H9 (cell line): Measurements from ENCODE around the gene WDR7. TPM values are rescaled to one million over a fixed set of nuclear protein-coding genes. Genes with fewer than 3 reads are reported as not detected.

Source experiments
- DNase-seq: peaks from one replicate; pipeline ENCODE4 v3.0.0-alpha.2; 2017
- H2AFZ ChIP-seq: one replicate; pipeline ENCODE4 v1.6.1; 2013; ENCODE audit warnings: mild to moderate bottlenecking, low read length, control low read depth, moderate library complexity
- H2AK5ac ChIP-seq: 2 replicates; pipeline ENCODE4 v1.6.1; 2013; ENCODE audit warnings: low read length, control low read depth, mixed read lengths; ENCODE audit not compliant: insufficient read length
- H2BK120ac ChIP-seq: one replicate; pipeline ENCODE4 v1.6.1; 2013; ENCODE audit warnings: low read depth, mild to moderate bottlenecking, low read length, control low read depth, inconsistent platforms; ENCODE audit not compliant: poor library complexity, severe bottlenecking
- H2BK12ac ChIP-seq: 2 replicates; pipeline ENCODE4 v1.6.1; 2013; ENCODE audit warnings: low read length, control low read depth, mixed read lengths, low read depth; ENCODE audit not compliant: insufficient read length
- H2BK15ac ChIP-seq: 2 replicates; pipeline ENCODE4 v1.6.1; 2013; ENCODE audit warnings: low read depth, low read length, control low read depth
- H2BK20ac ChIP-seq: one replicate; pipeline ENCODE4 v1.6.1; 2013; ENCODE audit warnings: low read depth, mild to moderate bottlenecking, low read length, control low read depth, inconsistent platforms; ENCODE audit not compliant: poor library complexity, severe bottlenecking
- H2BK5ac ChIP-seq: 2 replicates; pipeline ENCODE4 v1.6.1; 2013; ENCODE audit warnings: low read length, control low read depth, mixed read lengths; ENCODE audit not compliant: insufficient read length
- H3K14ac ChIP-seq: 2 replicates; pipeline ENCODE4 v1.6.1; 2013; ENCODE audit warnings: low read length, control low read depth; ENCODE audit not compliant: insufficient read depth
- H3K18ac ChIP-seq: 2 replicates; pipeline ENCODE4 v1.6.1; 2013; ENCODE audit warnings: low read depth, mild to moderate bottlenecking, mixed read lengths, low read length, control low read depth; ENCODE audit not compliant: insufficient read length
- H3K23ac ChIP-seq: 2 replicates; pipeline ENCODE4 v1.6.1; 2013; ENCODE audit warnings: low read length, control low read depth, mixed read lengths, low read depth; ENCODE audit not compliant: insufficient read length
- H3K23me2 ChIP-seq: 2 replicates; pipeline ENCODE4 v1.6.1; 2013; ENCODE audit warnings: low read depth, mild to moderate bottlenecking, mixed read lengths, low read length, control low read depth; ENCODE audit not compliant: insufficient read length, poor library complexity, severe bottlenecking
- H3K27ac ChIP-seq: 2 replicates; pipeline ENCODE4 v1.5.1; 2013; ENCODE audit warnings: low read length, control low read depth, mixed read lengths, low read depth; ENCODE audit not compliant: insufficient read length
- H3K27me3 ChIP-seq: 2 replicates; pipeline ENCODE4 v1.6.1; 2013; ENCODE audit warnings: low read length, control low read depth, inconsistent platforms; ENCODE audit not compliant: insufficient read depth
- H3K4ac ChIP-seq: 2 replicates; pipeline ENCODE4 v1.6.1; 2013; ENCODE audit warnings: low read depth, mild to moderate bottlenecking, control low read depth, inconsistent platforms, low read length, moderate library complexity
- H3K4me1 ChIP-seq: 2 replicates; pipeline ENCODE4 v1.6.1; 2013; ENCODE audit warnings: low read length, control low read depth, inconsistent platforms; ENCODE audit not compliant: insufficient read depth
- H3K4me2 ChIP-seq: 2 replicates; pipeline ENCODE4 v1.6.1; 2013; ENCODE audit warnings: low read length, control low read depth, mixed read lengths; ENCODE audit not compliant: insufficient read length, insufficient read depth
- H3K56ac ChIP-seq: 2 replicates; pipeline ENCODE4 v1.6.1; 2013; ENCODE audit warnings: low read depth, mild to moderate bottlenecking, mixed read lengths, low read length, control low read depth; ENCODE audit not compliant: insufficient read length
- H3K79me1 ChIP-seq: 2 replicates; pipeline ENCODE4 v1.6.1; 2013; ENCODE audit warnings: low read depth, mild to moderate bottlenecking, moderate library complexity, low read length, control low read depth, inconsistent platforms; ENCODE audit not compliant: insufficient read depth, poor library complexity, severe bottlenecking
- H3K79me2 ChIP-seq: 2 replicates; pipeline ENCODE4 v1.6.1; 2013; ENCODE audit warnings: low read length, control low read depth, inconsistent platforms; ENCODE audit not compliant: insufficient read depth
- H3K9ac ChIP-seq: 2 replicates; pipeline ENCODE4 v1.6.1; 2013; ENCODE audit warnings: low read length, control low read depth, mixed read lengths; ENCODE audit not compliant: insufficient read length; ENCODE audit errors: extremely low read depth
- H3K9me3 ChIP-seq: one replicate; pipeline ENCODE4 v1.6.1; 2013; ENCODE audit warnings: low read depth, low read length, inconsistent platforms; ENCODE audit not compliant: control insufficient read depth
- H3T11ph ChIP-seq: one replicate; pipeline ENCODE4 v1.6.1; 2013; ENCODE audit warnings: mild to moderate bottlenecking, low read length, control low read depth, inconsistent platforms
- H4K20me1 ChIP-seq: one replicate; pipeline ENCODE4 v1.6.1; 2013; ENCODE audit not compliant: control insufficient read depth, insufficient read length, insufficient read depth
- H4K5ac ChIP-seq: 2 replicates; pipeline ENCODE4 v1.6.1; 2013; ENCODE audit warnings: low read depth, mild to moderate bottlenecking, mixed read lengths, low read length, control low read depth; ENCODE audit not compliant: insufficient read length
- H4K8ac ChIP-seq: replicated peaks from 2 replicates; pipeline ENCODE4 v1.6.1; 2013; ENCODE audit warnings: low read length, control low read depth, mixed read lengths, low read depth; ENCODE audit not compliant: insufficient read length
- H4K91ac ChIP-seq: 2 replicates; pipeline ENCODE4 v1.6.1; 2013; ENCODE audit warnings: low read depth, mild to moderate bottlenecking, moderate library complexity, mixed read lengths, low read length, control low read depth; ENCODE audit not compliant: insufficient read length
- H3K27ac Mint-ChIP-seq, 3 experiments: 2 replicates in 2 of 3; 3 replicates in 1 of 3; pipeline ENCODE4 v1.8.0; 2020 to 2021; ENCODE audit warnings: mixed read lengths in 3 of 3, mild to moderate bottlenecking in 1 of 3, moderate library complexity in 1 of 3
- H3K27me3 Mint-ChIP-seq: 2 replicates; pipeline ENCODE4 v1.8.0; 2021; ENCODE audit warnings: low read depth, mild to moderate bottlenecking, moderate library complexity, mixed read lengths
- H3K36me3 Mint-ChIP-seq, 3 experiments: 2 replicates in 2 of 3; 3 replicates in 1 of 3; pipeline ENCODE4 v1.8.0; 2020 to 2021; ENCODE audit warnings: low read depth in 3 of 3, mixed read lengths in 3 of 3; ENCODE audit not compliant: insufficient read depth in 1 of 3
- H3K4me1 Mint-ChIP-seq, 2 experiments: 2 replicates each; pipeline ENCODE4 v1.8.0; 2020; ENCODE audit warnings: mixed read lengths in 2 of 2
- H3K4me3 Mint-ChIP-seq, 2 experiments: 2 replicates in 1 of 2; 3 replicates in 1 of 2; pipeline ENCODE4 v1.8.0; 2020 to 2021; ENCODE audit warnings: mild to moderate bottlenecking in 2 of 2, mixed read lengths in 2 of 2, moderate library complexity in 1 of 2
- H3K9me3 Mint-ChIP-seq, 2 experiments: 2 replicates in 1 of 2; 3 replicates in 1 of 2; pipeline ENCODE4 v1.8.0; 2020; ENCODE audit warnings: mild to moderate bottlenecking in 2 of 2, mixed read lengths in 2 of 2, moderate library complexity in 1 of 2
- WGBS: extraction: QIAGEN DNeasy Blood & Tissue Kit; methylation state at CpG from one replicate; pipeline ENCODE4 v1.1.7; 2013; ENCODE audit warnings: missing lambda C conversion rate, low lambda C conversion rate, mixed read lengths; ENCODE audit not compliant: insufficient read length; ENCODE audit errors: extremely low coverage; 5-methylcytosine and 5-hydroxymethylcytosine counted together
- total RNA-seq: library from RNA; stranded (reverse); gene quantifications from 2 replicates; pipeline ENCODE4 v1.2.1, GENCODE V29; 2021
- TF ChIP-seq, protein P1 (sequence below): fragments of 200-600 bp; sonication (generic); conservative IDR thresholded peaks from 3 replicates; pipeline ENCODE4 v1.8.0; 2021; ENCODE audit warnings: antibody characterized with exemption, mild to moderate bottlenecking

The WDR7 gene
- total RNA-seq, 1 experiment from 2014 or later: 14.8 TPM

DNA sequence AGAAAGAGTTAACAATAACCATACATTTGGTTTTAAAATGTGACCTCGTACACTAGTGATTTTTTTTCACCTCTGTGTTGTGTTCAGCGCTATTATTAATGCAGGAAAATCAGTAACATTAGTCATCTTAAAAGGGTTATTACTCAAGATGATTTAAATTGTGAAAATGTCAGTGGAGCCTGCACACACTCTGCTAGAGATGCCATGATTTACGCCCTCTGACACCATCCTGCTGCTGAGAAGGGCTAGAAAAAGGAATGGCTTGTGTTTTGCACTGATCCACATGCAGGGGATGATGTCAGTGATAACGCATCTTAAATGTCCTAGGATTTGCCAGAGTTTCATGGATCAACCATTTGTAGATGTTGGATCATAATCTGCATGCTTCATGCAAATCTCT, 374.4 kb downstream of the WDR7 start:
- H3K36me3 Mint-ChIP-seq: no peaks in the 10 kb centered on the region
- H3K4me1 Mint-ChIP-seq: peaks cover 0 to 3% of the 10 kb centered on the region in 2 experiments; a peak in 2 of 4 replicates
- Histone ChIP-seq H3K79me1 (no peaks in the 10 kb centered on the region), H4K91ac (no peak overlapping the region), H2AK5ac (no peak overlapping the region), H3K56ac (no peak overlapping the region), H3K9ac (no peak overlapping the region), H3K4me1 (no peaks in the 10 kb centered on the region; the same call in 1 of the 2 replicates), H3K9me3 (no peaks in the 10 kb centered on the region), H2BK15ac (no peak overlapping the region), H4K5ac (no peak overlapping the region), H3K4ac (no peak overlapping the region), H2BK120ac (no peak overlapping the region), H3K4me2 (no peak overlapping the region), H3K23ac (no peak overlapping the region), H2BK12ac (no peak overlapping the region), H4K8ac (no peak overlapping the region), H2AFZ (no peak overlapping the region), H3K14ac (no peak overlapping the region), H3K27ac (no peak overlapping the region), H3K18ac (no peak overlapping the region), H3K27me3 (no peaks in the 10 kb centered on the region), H3K79me2 (no peaks in the 10 kb centered on the region), H2BK5ac (no peak overlapping the region), H3T11ph (no peak overlapping the region), H4K20me1 (no peaks in the 10 kb centered on the region), H3K23me2 (no peaks in the 10 kb centered on the region), H2BK20ac (no peak overlapping the region)
- H3K27me3 Mint-ChIP-seq: no peaks in the 10 kb centered on the region
- no peak overlapping the region for H3K4me3 Mint-ChIP-seq
- H3K9me3 Mint-ChIP-seq: no peaks in the 10 kb centered on the region
- H3K27ac Mint-ChIP-seq: no peak overlapping the region
- DNase-seq: no peak
- TF ChIP-seq, protein P1, sequence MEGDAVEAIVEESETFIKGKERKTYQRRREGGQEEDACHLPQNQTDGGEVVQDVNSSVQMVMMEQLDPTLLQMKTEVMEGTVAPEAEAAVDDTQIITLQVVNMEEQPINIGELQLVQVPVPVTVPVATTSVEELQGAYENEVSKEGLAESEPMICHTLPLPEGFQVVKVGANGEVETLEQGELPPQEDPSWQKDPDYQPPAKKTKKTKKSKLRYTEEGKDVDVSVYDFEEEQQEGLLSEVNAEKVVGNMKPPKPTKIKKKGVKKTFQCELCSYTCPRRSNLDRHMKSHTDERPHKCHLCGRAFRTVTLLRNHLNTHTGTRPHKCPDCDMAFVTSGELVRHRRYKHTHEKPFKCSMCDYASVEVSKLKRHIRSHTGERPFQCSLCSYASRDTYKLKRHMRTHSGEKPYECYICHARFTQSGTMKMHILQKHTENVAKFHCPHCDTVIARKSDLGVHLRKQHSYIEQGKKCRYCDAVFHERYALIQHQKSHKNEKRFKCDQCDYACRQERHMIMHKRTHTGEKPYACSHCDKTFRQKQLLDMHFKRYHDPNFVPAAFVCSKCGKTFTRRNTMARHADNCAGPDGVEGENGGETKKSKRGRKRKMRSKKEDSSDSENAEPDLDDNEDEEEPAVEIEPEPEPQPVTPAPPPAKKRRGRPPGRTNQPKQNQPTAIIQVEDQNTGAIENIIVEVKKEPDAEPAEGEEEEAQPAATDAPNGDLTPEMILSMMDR: no peak
- no CpG with 5 or more reads among the region's 4 CpGs for WGBS
